Nephron progenitor cell (in vitro differentiated cells): ENCODE data around the gene HOXB9.

Source experiments
- DNase-seq: peaks from one replicate; pipeline ENCODE4 v3.0.0; 2021
- H3K27ac Mint-ChIP-seq: 2 replicates; pipeline ENCODE4 v1.8.0; 2021; ENCODE audit warnings: mild to moderate bottlenecking, moderate library complexity, mixed read lengths
- H3K27me3 Mint-ChIP-seq: 2 replicates; pipeline ENCODE4 v1.8.0; 2021; ENCODE audit warnings: mild to moderate bottlenecking, low read depth, mixed read lengths; ENCODE audit not compliant: poor library complexity
- H3K36me3 Mint-ChIP-seq: 2 replicates; pipeline ENCODE4 v1.8.0; 2021; ENCODE audit warnings: low read depth, mixed read lengths
- H3K4me1 Mint-ChIP-seq: 2 replicates; pipeline ENCODE4 v1.8.0; 2021; ENCODE audit warnings: mixed read lengths
- H3K4me3 Mint-ChIP-seq: 2 replicates; pipeline ENCODE4 v1.8.0; 2021; ENCODE audit warnings: mild to moderate bottlenecking, moderate library complexity, mixed read lengths
- H3K9me3 Mint-ChIP-seq: 2 replicates; pipeline ENCODE4 v1.8.0; 2021; ENCODE audit warnings: mild to moderate bottlenecking, moderate library complexity, mixed read lengths
- TF ChIP-seq, protein P1 (sequence below): fragments of 200-600 bp; sonication (generic); IDR thresholded peaks from 2 replicates; pipeline ENCODE4 v1.5.0; 2021; ENCODE audit warnings: antibody characterized with exemption

Gene HOXB9

DNA sequence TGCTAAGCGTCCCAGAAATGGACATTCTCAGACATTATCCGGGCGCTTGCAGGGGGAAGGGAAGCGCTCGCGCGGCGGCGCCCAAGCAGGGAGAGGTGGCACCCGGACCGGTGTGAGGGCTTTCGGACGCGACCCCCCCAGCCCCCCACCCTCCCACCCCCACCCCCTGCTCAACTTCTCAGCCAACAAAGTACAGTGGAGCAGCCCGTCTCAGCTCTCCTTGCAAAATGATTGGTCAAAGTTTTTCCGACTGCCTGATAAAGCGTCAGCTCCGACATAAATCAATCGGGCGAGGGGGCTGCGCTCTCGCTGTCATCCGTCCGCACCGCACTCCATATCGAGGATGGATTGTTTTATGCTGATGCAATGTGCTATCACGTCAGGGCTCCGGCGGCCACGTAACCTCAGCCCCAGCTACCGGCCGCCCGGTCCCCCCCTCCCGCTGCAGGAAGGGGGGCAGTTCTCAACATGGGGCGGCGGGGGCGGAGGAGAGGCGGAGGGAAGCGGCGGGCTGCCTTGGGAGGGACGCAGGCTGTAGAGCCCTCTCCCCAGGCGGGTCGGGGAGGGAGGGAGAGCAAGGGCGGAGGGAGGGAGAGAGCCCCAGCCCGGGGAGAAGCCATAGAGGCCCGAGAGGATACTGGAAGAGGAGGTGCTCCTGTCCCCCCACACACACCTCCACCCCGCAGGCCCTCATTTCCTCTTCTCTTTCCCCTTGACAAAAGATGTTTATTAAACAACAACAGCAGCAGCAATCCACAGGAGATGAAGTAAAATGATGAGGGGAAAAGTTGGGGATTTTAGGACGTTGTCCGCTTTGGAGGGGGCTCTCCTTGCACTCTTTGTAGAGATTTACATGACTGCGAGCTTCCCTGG is at the start of gene HOXB9:
Gene HOXB9 (minus strand): TSS at position 114 of the 873 bp plus-strand sequence. CDS start 89 bp downstream, at position 25.
- TF ChIP-seq, protein P1, sequence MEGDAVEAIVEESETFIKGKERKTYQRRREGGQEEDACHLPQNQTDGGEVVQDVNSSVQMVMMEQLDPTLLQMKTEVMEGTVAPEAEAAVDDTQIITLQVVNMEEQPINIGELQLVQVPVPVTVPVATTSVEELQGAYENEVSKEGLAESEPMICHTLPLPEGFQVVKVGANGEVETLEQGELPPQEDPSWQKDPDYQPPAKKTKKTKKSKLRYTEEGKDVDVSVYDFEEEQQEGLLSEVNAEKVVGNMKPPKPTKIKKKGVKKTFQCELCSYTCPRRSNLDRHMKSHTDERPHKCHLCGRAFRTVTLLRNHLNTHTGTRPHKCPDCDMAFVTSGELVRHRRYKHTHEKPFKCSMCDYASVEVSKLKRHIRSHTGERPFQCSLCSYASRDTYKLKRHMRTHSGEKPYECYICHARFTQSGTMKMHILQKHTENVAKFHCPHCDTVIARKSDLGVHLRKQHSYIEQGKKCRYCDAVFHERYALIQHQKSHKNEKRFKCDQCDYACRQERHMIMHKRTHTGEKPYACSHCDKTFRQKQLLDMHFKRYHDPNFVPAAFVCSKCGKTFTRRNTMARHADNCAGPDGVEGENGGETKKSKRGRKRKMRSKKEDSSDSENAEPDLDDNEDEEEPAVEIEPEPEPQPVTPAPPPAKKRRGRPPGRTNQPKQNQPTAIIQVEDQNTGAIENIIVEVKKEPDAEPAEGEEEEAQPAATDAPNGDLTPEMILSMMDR: no peak
- no peaks in the 10 kb centered on the region for H3K9me3 Mint-ChIP-seq
- peaks cover 21% of the 10 kb centered on the region for H3K27me3 Mint-ChIP-seq
- H3K36me3 Mint-ChIP-seq: peaks cover 53% of the 10 kb centered on the region
- peak within 1 kb of the TSS; percentile 99 for H3K27ac Mint-ChIP-seq
- H3K4me1 Mint-ChIP-seq: peaks cover 72% of the 10 kb centered on the region
- peak within 1 kb of the TSS; percentile 99 for H3K4me3 Mint-ChIP-seq
- DNase-seq: peak; percentile 90

DNA sequence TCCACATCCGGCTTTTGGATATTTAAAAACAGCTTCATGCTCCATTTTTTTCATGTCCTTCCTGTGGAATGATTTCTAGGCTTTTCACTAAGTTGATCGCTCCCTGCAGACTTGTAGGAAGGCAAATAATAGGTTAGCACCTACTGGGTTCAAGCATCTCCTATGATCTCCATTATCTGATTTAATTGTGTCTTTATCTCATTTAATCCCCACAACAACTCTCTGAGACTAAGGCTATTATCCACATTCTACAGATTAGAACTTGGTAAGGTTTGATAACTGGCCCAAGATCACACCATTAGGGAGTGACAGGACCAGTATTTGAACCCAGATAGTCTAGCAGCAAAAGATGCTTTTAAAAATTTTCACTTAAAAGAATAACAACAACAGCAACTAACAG is 46.2 kb upstream of the HOXB9 start:
- peaks cover 55% of the 10 kb centered on the region for H3K36me3 Mint-ChIP-seq
- DNase-seq: no peak
- TF ChIP-seq, protein P1: no peak
- no peak overlapping the region for H3K4me3 Mint-ChIP-seq
- no peak overlapping the region for H3K27ac Mint-ChIP-seq
- H3K9me3 Mint-ChIP-seq: no peaks in the 10 kb centered on the region
- H3K4me1 Mint-ChIP-seq: peaks cover 5% of the 10 kb centered on the region
- peaks cover 34% of the 10 kb centered on the region for H3K27me3 Mint-ChIP-seq

DNA sequence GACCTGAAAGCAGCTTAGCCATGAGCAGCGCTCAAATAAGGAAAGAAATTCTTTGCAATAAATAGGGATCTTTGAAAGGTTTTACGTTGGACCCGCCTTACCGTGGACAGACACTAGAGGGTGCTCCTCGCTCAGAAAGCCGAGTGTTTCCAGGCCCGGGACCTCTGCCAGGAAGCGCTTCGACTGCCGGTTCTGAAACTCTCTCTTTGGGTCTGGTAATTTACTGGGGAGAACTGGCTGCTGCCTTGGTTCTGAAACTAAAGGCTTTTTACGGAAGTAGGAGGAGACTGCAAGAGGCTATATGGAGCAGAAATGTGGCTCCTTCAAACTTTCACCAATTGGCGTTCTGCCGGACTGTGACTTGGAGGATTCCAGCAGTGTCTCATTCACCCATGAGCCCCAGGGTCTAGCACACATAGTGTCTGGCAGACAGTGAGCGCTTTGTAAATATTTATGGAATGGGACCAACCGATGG is 45.6 kb upstream of the HOXB9 start:
- Mint-ChIP-seq H3K4me3 (peak overlapping the region; percentile 9), H3K27ac (no peak overlapping the region), H3K9me3 (no peaks in the 10 kb centered on the region), H3K4me1 (peaks cover 8% of the 10 kb centered on the region), H3K36me3 (peaks cover 53% of the 10 kb centered on the region), H3K27me3 (peaks cover 29% of the 10 kb centered on the region)
- peak; percentile 82 for DNase-seq
- TF ChIP-seq, protein P1: peak; percentile 82

DNA sequence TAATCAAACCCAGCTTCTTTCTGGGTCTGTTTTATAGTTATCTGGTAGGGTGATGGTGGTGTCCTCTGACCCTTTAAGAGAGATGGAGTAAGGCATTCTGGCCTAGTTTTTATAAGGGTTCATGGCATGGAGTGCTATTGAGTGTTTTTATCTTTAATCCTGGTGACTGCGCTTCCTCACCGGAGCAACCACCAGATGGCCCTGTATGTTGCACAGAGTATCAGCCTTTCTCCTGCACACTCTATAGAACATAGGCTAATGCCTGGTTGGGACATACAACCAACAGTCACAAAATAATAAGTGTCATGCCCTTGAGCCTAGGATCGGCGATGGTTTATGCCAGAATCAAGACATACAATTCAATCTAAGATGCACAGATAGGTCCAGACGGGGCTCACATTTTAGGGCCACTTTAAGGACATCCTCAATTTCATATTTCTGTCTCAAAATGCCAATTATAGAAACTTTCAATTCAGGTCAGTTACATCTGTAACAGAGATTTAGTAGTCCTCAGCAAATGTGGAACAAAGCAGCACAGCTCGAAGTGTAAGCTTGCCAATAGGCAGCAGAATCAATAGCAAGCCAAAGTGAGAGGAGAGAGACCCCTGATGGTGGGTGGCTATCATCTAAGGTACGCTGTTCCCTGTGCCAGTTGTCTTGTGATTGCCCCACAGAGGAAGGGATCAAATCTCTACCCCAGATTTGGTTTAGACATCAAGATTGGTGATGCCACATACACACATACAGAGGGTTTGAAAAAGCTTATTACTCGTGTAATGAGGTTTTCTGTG is 37.2 kb upstream of the HOXB9 start:
- H3K9me3 Mint-ChIP-seq: peaks cover 12% of the 10 kb centered on the region
- TF ChIP-seq, protein P1: no peak
- peaks cover 66% of the 10 kb centered on the region for H3K36me3 Mint-ChIP-seq
- peaks cover 4% of the 10 kb centered on the region for H3K27me3 Mint-ChIP-seq
- DNase-seq: no peak
- no peak overlapping the region for H3K4me3 Mint-ChIP-seq
- H3K4me1 Mint-ChIP-seq: peaks cover 22% of the 10 kb centered on the region
- H3K27ac Mint-ChIP-seq: peak overlapping the region; percentile 22

DNA sequence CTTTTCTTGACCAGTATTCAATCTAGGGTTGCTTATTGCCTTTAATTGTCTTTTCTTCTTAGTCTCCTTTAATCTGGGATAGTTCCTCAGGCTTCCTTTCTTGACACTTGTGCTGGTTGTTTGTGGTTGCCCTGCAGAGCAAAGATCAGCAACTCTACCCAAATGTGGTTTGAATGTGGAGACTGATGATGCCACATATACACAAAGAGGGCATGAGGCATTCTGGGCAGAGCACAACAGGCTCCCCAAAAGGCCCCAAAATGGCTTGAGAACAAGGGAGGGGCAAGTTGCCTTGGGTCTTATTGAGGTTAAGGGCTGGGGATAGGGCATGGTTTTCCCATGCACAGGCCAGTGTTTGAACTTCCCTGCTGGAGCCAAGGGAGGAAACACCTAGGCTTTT is 29.8 kb upstream of the HOXB9 start:
- Mint-ChIP-seq H3K27ac (no peak overlapping the region), H3K36me3 (peaks cover 73% of the 10 kb centered on the region), H3K9me3 (peaks cover 29% of the 10 kb centered on the region), H3K27me3 (peaks cover 8% of the 10 kb centered on the region), H3K4me3 (no peak overlapping the region), H3K4me1 (no peaks in the 10 kb centered on the region)
- no peak for DNase-seq
- TF ChIP-seq, protein P1: no peak
